ENCODE measurements around the gene NRXN2.

GRCh38 chr11:64558869-64559268 is 164.1 kb downstream of the NRXN2 start:
- TF ChIP-seq POLR2AphosphoS5 (IDR thresholded peaks at IDR 0.05; ENCODE audit: borderline replicate concordance, low read depth, low read length) (no peak), EZH2 (IDR thresholded peaks at IDR 0.05) (no peak)
